NCI-H2196 (cell line): ENCODE results near the gene KHNYN.

ENCODE experiments used
- DNase-seq: peaks from one replicate; lab custom pipeline; 2025; ENCODE audit not compliant: unreplicated experiment; lab: John Stamatoyannopoulos, UW

Gene KHNYN

GRCh38 chr14:24399999-24400718 lies 29.6 kb upstream of the KHNYN start:
- DNase-seq: no peak

- no peak for DNase-seq
These were observed 27.7 kb upstream of the KHNYN start for GRCh38 chr14:24401810-24402702.

- no peak for DNase-seq
These were observed 26.3 kb upstream of the KHNYN start for GRCh38 chr14:24403294-24403998.

GRCh38 chr14:24404814-24405213 lies 24.9 kb upstream of the KHNYN start:
- DNase-seq: no peak

GRCh38 chr14:24406416-24406815 lies 23.3 kb upstream of the KHNYN start:
- no peak for DNase-seq

GRCh38 chr14:24407608-24408325 lies 22.0 kb upstream of the KHNYN start:
- no peak for DNase-seq

- DNase-seq: no peak
These were observed 21.0 kb upstream of the KHNYN start for GRCh38 chr14:24408764-24409163.

GRCh38 chr14:24409192-24409591 lies 20.6 kb upstream of the KHNYN start:
- no peak for DNase-seq

GRCh38 chr14:24409956-24410355 lies 19.8 kb upstream of the KHNYN start:
- no peak for DNase-seq

- peak; percentile 14 for DNase-seq
These were observed 18.0 kb upstream of the KHNYN start for GRCh38 chr14:24411443-24412389.

- DNase-seq: no peak
These were observed 15.7 kb upstream of the KHNYN start for GRCh38 chr14:24414077-24414476.

GRCh38 chr14:24414732-24415420 lies 14.9 kb upstream of the KHNYN start:
- no peak for DNase-seq

- no peak for DNase-seq
These were observed 14.1 kb upstream of the KHNYN start for GRCh38 chr14:24415421-24416253.

- DNase-seq: no peak
These were observed 13.4 kb upstream of the KHNYN start for GRCh38 chr14:24416254-24416931.

- DNase-seq: no peak
These were observed 12.7 kb upstream of the KHNYN start for GRCh38 chr14:24416932-24417619.

GRCh38 chr14:24417832-24418491 lies 11.8 kb upstream of the KHNYN start:
- no peak for DNase-seq

- no peak for DNase-seq
These were observed 11.3 kb upstream of the KHNYN start for GRCh38 chr14:24418492-24418873.
